Amniotic epithelial cell (primary cell): ENCODE measurements around the gene TRAPPC5.

Source experiments
- DNase-seq: peaks from one replicate; pipeline ENCODE4 v3.0.0-alpha.2; 2010; ENCODE audit warnings: low read depth

Gene TRAPPC5

DNA sequence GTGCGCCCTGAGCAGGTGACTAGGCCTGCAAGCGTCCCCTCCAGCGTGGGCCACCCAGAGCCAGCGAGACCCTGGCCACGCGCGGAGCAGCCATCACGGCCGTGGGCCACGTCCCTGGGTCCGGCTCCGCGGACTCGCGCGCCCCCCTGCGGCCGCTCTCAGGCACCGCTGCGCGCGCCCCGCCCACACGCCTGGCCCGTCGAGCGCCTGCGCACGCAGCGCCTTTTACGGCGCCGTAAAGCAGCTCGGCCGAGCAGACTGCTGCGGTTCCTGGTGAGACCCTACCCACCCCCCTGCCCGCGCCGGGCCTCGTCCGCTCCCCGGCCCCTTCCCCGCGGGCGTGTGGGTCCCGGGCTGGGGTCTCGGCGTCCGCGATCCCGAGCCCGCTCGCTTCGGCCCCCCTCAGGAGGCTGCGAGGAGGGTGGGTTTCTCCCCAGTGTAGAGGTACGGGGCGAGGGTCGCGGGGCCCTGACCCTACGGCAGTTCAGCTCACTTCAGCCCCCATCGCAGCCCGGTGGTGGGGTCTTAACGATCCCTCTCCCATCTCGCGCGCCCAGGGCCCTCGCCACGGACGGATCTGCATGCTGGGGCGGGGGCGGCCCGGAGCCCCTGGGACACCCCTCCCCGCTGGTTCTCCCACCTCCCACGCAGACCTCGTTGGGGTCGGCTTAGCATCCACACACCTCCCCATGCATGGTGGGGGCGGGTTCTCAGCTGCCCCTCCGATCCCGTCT, at the start of gene TRAPPC5:
Gene TRAPPC5, plus strand, starts transcription at position 228 of the 734 bp plus-strand sequence. CDS start 1,421 bp downstream, outside the sequence.
- DNase-seq: peak; percentile 65

DNA sequence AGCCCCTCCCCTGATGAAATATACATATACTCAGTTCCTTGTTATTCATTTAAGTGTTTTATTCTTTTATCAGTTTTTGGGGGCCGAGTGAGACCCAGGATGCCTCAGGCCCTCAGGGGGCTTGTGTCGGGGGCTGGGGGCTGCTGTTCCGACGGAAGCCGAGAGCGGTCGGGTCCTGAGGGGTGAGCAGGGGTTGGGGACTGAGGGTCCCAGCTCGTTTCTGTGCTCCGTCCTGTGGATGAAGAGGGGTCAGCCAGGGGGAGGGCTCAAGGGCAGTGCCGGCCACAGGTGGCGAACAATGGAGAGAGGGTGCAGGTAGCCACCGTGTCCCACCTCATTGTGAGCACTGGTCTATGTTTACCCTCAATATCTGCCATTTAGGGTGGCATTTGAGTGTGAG, 49.1 kb upstream of the TRAPPC5 start:
- DNase-seq: no peak

DNA sequence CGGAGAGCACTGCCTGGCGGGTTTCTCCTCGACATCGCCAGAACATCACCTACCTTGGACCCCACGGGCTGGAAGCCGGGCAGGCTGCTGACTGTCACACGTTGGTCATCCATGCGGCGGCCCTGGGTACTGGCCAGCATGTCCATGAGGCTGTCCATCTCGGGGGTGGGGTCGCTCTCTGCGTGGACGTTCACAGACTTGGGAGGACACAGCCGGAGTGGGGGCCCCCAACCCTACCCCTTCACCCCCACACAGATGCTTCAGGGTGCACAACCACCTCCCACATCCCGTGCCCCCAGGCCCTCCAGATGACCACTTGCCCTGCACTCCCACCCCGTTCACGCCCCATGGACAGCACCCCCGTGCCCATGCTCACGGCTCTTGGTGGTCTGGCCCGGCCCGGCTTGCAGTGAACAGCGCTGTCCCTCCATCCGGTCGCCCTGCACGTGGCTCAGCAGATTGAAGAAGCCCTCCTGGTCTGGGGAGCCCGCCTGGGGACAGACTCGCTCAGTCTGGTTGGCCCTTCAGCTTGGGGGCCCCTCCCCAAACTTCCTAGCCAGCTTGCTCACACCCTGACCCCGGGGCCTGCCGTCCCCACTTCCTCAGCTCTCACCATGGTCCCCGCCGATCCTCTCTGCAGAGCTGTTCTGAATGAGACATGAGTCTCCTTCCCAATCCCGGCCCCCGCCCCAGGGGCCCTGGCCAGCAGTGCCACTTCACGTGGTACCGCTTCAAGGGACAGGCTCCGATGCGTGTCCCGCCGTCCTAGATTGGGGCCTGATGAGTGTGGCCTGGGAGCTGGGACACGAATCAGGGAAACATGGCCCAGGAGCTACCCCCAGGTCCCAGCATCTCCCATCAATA, 48.1 kb upstream of the TRAPPC5 start:
- DNase-seq: no peak

DNA sequence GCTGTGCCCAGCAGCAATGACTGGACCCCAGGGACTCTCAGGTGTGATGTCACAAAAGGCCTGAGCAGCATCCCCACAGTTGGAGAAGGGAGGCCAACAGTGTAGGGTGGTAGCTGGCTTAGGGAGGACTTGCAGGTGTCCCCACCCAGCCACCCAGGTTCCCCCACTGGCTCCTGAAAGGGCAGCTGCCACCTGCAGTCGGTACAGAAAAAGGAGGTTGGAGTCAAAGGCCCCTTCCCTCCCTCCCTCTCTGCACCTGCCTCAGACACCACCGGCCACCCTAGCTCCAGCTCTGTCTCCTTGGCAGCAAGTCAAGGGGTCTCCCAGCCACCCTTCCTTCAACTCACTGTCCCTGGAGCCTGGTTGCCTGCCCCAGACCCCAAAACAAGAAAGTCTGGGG, 46.9 kb upstream of the TRAPPC5 start, which contains the start of gene PCP2:
Gene PCP2, minus strand, starts transcription at position 22 of the 400 bp plus-strand sequence. CDS start 262 bp downstream, outside the sequence.
- DNase-seq: no peak

DNA sequence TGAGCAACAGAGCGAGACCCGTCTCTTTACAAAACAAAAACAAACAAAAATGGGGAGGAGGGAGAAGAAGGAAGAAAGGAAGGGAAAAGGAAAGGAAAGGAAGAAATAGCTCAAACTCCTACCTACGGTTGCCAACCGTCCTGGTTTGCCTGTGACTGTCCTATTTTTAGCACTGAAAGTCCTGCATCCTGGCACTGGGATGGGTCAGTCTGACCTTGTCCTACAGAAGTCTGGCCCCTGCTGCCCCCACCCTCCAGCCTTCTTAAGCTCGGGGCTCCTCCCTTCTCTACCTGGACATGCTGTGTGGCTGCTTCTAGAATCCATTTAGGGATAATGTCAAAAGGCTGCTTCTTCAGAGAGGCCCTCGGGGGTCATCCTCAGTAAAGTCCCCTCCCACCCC, 45.0 kb upstream of the TRAPPC5 start:
- DNase-seq: no peak

DNA sequence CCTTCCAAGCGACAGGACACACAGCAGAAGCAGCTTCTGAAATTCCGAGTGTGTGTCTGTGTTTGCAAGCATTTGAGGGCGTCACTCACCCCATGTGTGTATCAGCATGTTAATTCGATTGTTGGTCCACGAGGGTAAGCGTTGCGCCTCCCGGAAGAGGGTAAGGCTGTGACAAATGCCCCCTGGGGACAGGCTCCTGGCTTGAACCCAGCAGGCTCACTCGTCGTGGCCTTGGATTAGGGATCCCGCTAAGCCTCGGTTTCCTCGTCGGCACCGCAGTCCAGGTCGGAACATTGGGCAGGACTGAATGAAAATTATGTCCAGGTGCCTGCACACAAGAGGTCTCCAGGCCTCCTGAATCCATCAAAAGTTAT, 44.3 kb upstream of the TRAPPC5 start:
- no peak for DNase-seq

DNA sequence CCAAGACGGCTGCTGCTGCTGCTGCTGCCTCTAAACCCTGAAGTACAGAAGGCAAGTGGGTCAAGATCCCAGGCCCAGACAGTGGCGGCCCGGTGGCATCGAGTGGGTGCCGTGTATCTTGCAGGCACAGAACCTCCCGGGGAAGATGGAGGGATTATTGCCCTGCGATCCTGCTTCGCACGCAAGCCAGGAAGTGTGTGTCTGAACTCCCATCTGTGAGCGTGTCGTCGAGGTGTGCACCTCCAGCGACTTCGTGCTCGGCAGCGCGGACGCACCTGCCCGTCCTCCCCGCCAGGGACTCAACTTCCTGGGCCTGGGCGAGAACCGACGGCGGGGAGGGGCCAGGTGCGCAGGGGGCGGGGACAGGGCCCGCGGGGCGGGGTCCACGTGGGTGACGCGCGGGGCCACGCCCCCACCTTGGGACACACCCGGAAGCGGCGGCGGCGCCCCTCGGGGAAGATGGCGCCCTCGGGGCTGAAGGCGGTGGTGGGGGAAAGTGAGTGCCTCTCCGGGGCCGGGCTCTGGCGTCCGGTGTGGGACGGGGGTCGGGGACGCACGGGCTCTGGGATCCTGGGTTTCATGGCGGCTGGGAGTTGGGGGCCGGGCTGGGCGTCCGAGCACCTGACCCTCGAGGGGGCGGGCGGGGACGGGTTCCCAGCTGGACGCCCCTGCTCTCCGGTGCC, 43.8 kb upstream of the TRAPPC5 start, which contains the start of gene STXBP2:
Gene STXBP2, plus strand, starts transcription at position 420 of the 683 bp plus-strand sequence. Its CDS starts 40 bp downstream, at position 460.
- DNase-seq: peak; percentile 42

DNA sequence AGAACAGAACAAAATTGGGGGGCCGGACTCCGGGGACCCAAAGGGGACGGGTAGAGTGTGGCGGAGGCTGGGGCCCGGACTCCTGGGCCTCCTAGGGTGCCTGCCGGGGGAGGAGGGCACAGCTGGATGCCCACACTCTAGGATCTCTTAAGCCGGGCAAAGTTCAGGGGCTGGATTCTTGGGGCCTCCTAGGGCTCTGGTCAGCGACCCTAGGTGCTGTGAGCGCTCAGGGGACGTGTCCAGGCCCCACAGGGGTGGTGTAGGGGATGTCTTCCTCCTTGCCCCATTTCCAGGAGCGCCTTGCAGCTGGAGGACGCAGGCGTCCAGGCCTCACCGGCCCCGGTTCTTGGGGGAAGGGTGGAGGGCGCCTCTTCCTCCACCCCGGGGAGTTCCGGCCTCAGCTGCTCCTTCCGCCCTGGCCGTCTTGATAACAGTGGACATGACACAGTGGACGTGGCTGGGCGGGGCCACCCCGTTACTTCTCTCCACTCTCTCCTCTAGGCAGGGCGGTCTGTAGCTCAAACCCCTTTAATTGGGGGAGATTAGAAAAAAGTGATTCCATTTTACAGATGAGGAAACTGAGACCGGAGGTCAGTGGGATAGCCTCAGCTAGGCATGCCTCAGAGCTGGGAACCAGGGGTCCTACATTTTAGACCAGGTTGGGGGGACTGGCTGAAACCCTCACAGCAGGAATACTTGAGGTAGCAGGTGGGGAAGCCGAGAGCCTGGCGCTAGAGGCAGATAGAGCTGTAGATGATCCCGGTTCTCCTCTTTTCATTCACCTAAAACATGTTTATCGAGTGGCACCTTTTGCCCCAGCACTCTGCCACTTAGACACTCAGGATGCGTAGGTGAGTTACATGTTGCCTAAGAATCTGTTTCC, 43.0 kb upstream of the TRAPPC5 start:
- DNase-seq: peak; percentile 57

DNA sequence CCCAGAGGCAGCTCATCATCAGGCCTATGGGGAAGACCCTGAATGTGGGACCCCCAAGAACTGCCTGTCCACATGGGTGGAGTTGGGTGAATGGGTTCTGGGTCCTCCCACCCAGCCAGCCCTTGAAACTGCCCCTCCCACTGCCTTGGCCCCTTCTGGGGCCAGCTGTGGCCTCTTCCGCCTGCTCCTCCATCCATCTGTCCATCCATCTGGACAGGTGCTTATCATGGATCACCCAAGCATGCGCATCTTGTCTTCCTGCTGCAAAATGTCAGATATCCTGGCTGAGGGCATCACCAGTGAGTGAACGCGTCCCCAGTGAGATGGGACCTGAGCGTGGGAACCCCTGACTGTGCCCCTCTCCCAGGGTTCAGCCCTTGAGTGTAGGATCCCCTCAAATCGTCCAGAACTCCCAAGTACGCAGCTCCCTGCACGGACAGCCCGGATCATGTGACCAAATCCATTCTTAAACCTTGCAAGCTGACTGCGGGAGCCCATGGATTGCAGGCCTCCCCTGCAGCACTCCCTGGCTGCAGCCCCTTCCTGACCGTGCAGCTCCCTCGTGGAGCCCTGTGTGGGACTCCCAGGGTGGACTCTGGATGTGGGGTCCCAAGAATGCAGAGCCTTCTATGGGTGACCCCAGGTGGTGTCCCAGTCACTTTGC, 41.7 kb upstream of the TRAPPC5 start:
- DNase-seq: no peak

DNA sequence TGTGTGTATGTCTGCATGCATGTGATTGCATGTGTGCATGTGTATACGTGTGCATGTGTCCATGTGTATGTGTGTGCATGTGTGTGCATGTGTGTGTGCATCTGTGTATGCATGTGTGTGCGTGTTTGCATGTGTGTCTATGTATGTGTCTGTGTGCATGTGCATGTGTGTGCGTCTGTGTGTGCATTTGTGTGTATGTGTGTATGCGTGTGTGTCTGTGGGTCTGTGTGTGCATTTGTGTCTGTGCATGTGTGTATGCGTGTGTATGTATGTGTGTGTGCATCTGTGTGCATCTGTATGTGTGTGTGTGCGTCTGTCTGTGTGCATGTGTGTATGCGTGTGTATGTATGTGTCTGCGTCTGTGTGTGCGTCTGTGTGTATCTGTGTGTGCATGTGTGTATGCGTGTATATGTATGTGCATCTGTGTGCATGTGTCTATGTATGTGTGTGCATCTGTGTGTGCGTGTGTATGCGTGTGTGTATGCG, 40.7 kb upstream of the TRAPPC5 start:
- no peak for DNase-seq

DNA sequence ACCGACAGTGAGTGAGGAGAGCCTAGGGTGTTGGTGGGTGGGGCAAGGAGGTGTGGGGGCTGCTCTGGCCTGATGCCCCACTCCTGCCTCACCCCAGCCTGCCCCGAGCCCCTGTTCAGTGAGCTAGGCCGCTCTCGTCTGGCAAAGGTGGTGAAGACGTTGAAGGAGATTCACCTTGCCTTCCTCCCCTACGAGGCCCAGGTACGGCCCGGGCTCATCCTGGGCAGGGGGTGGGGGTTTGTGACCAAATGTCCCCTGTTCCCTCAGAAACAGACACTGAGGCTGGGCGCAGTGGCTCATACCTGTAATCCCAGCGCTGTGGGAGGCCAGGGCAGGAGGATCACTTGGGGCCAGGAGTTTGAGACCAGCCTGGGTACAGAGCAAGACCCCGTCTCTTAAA, 39.8 kb upstream of the TRAPPC5 start:
- no peak for DNase-seq

DNA sequence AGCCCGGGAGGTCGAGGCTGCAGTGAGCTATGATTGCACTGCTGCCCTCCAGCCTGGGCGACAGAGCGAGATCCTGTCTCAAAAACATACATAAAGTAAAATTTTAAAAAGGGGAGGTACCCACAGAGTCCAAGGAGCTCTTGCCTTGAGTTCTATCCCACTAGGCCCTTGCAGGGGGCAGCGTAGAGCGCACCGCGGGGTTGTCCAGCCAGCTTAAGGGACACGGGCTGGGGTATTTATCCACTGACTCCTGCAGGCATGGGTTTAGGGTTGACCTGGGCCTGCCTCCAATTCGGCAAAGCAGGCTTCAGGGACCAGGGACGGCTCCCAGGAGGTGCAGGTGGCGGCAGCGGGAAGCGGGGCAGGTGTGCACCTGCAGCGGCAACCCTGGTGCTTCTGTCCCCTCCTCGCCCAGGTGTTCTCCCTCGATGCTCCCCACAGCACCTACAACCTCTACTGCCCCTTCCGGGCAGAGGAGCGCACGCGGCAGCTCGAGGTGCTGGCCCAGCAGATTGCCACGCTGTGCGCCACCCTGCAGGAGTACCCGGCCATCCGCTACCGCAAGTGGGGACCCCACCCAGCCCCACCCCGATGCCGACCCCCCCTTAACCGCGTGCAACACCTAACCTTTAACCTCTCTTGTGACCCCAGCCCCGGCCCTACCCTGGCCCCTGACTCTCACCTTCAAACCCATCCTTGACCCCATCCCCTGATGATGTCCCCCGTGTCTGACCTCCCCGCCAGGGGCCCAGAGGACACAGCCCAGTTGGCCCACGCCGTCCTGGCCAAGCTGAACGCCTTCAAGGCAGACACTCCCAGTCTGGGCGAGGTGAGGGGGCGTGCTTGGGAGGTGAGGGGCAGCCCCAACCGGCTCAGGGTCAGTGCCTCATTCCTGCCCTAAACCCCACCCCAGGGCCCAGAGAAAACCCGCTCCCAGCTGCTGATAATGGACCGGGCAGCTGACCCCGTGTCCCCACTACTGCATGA, 39.0 kb upstream of the TRAPPC5 start:
- DNase-seq: no peak

DNA sequence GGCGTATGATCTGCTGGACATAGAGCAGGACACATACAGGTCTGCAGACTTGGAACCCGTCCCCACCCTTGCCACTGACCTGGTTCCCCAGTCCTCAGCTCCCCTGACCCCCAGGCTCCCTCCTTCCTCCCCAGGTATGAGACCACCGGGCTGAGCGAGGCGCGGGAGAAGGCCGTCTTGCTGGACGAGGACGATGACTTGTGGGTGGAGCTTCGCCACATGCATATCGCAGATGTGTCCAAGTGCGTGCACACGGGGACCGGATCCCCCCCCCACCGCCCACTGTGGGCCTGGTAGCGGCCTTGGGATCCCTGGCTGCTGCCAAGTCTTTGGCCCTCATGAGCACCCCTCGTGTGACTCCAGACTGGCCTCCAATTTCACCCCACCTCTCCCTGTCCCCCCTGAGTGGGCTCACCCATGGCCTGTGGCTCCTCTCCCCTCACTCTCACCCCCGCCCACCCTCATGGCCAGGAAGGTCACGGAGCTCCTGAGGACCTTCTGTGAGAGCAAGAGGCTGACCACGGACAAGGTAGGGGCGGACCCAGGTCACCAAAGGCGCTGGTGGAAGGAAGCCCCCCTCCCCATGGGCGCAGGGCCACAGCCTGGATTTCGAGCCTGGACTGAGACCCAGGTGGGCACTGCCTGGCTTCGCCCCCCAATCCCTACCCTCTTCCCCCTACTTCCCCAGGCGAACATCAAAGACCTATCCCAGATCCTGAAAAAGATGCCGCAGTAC, 38.2 kb upstream of the TRAPPC5 start:
- no peak for DNase-seq

DNA sequence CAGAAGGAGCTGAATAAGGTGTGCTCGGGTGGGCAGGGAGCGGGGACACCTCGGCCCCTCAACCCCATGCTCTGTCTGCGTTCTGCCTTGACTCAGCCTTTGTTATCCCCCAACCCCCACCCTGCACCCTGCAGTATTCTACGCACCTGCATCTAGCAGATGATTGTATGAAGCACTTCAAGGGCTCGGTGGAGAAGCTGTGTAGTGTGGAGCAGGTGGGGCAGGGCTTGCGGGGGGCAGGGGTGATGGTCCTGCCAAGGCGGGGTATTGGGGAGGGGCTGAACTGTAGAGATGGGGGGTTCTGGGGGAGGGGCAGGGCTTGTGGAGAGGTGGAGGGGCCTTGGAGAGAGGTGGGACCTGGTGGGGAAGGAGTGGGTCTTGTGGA, 37.6 kb upstream of the TRAPPC5 start:
- DNase-seq: no peak

DNA sequence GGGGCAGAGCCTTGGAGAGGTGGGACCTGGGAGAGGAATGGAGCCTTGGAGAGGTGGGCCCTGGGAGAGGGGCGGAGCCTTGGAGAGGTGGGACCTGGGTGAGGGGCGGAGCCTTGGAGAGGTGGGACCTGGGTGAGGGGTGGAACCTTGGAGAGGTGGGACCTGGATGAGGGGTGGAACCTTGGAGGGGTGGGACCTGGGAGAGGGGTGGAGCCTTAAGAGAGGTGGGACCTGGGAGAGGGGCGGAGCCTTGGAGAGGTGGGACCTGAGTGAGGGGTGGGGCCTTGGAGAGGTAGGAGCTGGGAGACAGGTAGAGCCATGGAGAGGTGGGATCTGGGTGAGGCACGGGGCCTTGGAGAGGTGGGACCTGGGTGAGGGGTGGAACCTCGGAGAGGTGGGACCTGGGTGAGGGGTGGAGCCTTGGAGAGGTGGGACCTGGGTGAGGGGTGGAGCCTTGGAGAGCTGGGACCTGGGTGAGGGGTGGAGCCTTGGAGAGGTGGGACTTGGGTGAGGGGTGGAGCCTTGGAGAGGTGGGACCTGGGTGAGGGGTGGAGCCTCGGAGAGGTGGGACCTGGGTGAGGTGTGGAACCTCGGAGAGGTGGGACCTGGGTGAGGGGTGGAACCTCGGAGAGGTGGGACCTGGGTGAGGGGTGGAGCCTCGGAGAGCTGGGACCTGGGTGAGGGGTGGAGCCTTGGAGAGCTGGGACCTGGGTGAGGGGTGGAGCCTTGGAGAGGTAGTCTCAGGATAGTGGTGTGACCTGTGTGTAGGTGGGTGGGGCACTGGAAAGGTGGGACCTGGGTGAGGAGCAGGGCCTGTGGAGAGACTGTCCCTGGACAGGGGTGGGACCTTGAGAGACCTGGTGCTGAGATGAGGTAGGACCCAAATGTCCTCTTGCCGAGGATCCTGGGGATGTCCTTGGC, 36.7 kb upstream of the TRAPPC5 start:
- DNase-seq: peak; percentile 28

DNA sequence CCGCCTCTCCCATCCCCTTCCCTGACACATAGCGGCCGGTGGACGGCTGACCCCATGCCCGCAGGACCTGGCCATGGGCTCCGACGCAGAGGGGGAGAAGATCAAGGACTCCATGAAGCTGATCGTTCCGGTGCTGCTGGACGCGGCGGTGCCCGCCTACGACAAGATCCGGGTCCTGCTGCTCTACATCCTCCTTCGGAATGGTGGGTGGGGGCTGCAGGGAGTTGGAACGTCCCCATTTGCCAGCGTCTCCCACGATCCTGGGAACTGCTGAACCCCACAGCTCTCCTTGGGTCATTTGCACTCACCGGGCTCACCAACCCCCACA, 36.1 kb upstream of the TRAPPC5 start:
- DNase-seq: no peak

DNA sequence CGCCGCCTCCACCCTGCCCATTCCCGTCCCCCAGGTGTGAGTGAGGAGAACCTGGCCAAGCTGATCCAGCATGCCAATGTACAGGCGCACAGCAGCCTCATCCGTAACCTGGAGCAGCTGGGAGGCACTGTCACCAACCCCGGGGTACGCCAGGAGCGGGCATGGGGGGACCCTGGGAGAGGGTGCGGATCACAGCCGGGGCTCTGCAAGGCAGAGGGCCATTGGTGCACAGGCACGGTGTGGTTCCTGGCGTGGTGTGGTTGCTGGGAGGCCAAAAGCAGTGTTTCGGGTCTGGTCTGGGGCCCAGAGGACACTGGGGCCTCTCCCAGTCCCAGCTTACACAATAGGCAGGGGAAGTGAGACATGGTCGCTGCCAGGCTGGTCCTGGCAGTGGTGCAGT, 35.5 kb upstream of the TRAPPC5 start:
- no peak for DNase-seq
